SU-DHL-6 (cell line): ENCODE data around the gene PDGFA.

Source experiments
- H2AFZ ChIP-seq: fragments of 200-600 bp; sonication (generic); 2 replicates; pipeline ENCODE4 v1.6.1; 2014; ENCODE audit warnings: low read depth, mild to moderate bottlenecking, moderate library complexity, mixed read lengths, antibody characterized with exemption, low read length; ENCODE audit not compliant: severe bottlenecking
- H3F3A ChIP-seq: fragments of 200-600 bp; shearing (Covaris generic); 2 replicates; pipeline ENCODE4 v1.6.0; 2016; ENCODE audit warnings: antibody characterized with exemption, mild to moderate bottlenecking; ENCODE audit not compliant: insufficient read depth
- H3K27ac ChIP-seq: fragments of 200-600 bp; sonication (generic); 2 replicates; pipeline ENCODE4 v1.5.1; 2016; ENCODE audit warnings: low read depth, mild to moderate bottlenecking, low read length, moderate library complexity, mixed read lengths
- H3K27me3 ChIP-seq: fragments of 200-600 bp; sonication (generic), shearing (Covaris generic); 2 replicates; pipeline ENCODE4 v1.6.0; 2014; ENCODE audit warnings: mild to moderate bottlenecking, low read length
- H3K36me3 ChIP-seq: fragments of 200-600 bp; sonication (generic); 2 replicates; pipeline ENCODE4 v1.6.1; 2014; ENCODE audit warnings: mild to moderate bottlenecking, low read length, mixed read lengths
- H3K4me2 ChIP-seq: fragments of 300-600, 200-600 bp; shearing (Covaris generic), sonication (generic); 2 replicates; pipeline ENCODE4 v1.6.0; 2014; ENCODE audit warnings: low read length, low read depth, mild to moderate bottlenecking; ENCODE audit not compliant: poor library complexity, severe bottlenecking
- H3K4me3 ChIP-seq: fragments of 200-600 bp; sonication (generic); 2 replicates; pipeline ENCODE4 v1.5.1; 2014; ENCODE audit warnings: antibody characterized with exemption, low read length, mild to moderate bottlenecking, mixed read lengths; ENCODE audit not compliant: insufficient read depth, poor library complexity, severe bottlenecking
- H3K79me2 ChIP-seq: fragments of 200-600 bp; sonication (generic); 2 replicates; pipeline ENCODE4 v1.6.1; 2014; ENCODE audit warnings: mild to moderate bottlenecking, low read length, moderate library complexity; ENCODE audit not compliant: insufficient read depth
- H3K9ac ChIP-seq: fragments of 200-600 bp; sonication (generic); 2 replicates; pipeline ENCODE4 v1.7.0; 2014; ENCODE audit warnings: mild to moderate bottlenecking, low read length
- H3K9me2 ChIP-seq: fragments of 200-600 bp; sonication (generic); replicated peaks from 2 replicates; pipeline ENCODE4 v1.6.1; 2014; ENCODE audit warnings: low read length; ENCODE audit not compliant: insufficient read depth
- H3K9me3 ChIP-seq: fragments of 200-600 bp; sonication (generic); 2 replicates; pipeline ENCODE4 v1.6.1; 2014; ENCODE audit warnings: low read length, mixed read lengths; ENCODE audit not compliant: insufficient read depth
- H4K20me1 ChIP-seq: fragments of 200-600 bp; sonication (generic); 2 replicates; pipeline ENCODE4 v1.6.1; 2014; ENCODE audit warnings: low read depth, mild to moderate bottlenecking, antibody characterized with exemption, low read length, moderate library complexity, mixed read lengths
- CTCF ChIP-seq: fragments of 200-600 bp; sonication (generic); IDR thresholded peaks from one replicate; pipeline ENCODE4 v1.5.1; 2017; ENCODE audit warnings: antibody characterized with exemption, mild to moderate bottlenecking, low read length, moderate library complexity; ENCODE audit not compliant: insufficient read depth, poor library complexity, severe bottlenecking
- EZH2phosphoT487 ChIP-seq: fragments of 200-600 bp; sonication (generic), shearing (Covaris generic); conservative IDR thresholded peaks from 2 replicates; pipeline ENCODE4 v1.6.1; 2018; ENCODE audit warnings: mild to moderate bottlenecking, antibody characterized with exemption, low read length, moderate library complexity, mixed read lengths

PDGFA gene

GRCh38 chr7:562789-563628 lies 43.4 kb upstream of the PDGFA start:
- Histone ChIP-seq H2AFZ (no peak overlapping the region), H3K9me3 (no peaks in the 10 kb centered on the region), H3K27ac (no peak overlapping the region), H3K27me3 (no peaks in the 10 kb centered on the region), H3K4me3 (no peak overlapping the region), H3K36me3 (no peaks in the 10 kb centered on the region), H3K79me2 (no peaks in the 10 kb centered on the region), H3K4me2 (no peak overlapping the region), H3K9ac (no peak overlapping the region), H4K20me1 (no peaks in the 10 kb centered on the region), H3K9me2 (no peaks in the 10 kb centered on the region), H3F3A (no peaks in the 10 kb centered on the region)
- TF ChIP-seq EZH2phosphoT487 (no peak), CTCF (no peak)

- H3K79me2 ChIP-seq = no peaks in the 10 kb centered on the region
- no peaks in the 10 kb centered on the region for H3K27me3 ChIP-seq
- H3K9me2 ChIP-seq = no peaks in the 10 kb centered on the region
- no peak overlapping the region for H3K9ac ChIP-seq
- H3K27ac ChIP-seq = no peak overlapping the region
- H4K20me1 ChIP-seq = no peaks in the 10 kb centered on the region
- H3K36me3 ChIP-seq = no peaks in the 10 kb centered on the region
- H3K4me3 ChIP-seq = no peak overlapping the region
- H3K9me3 ChIP-seq = no peaks in the 10 kb centered on the region
- H3F3A ChIP-seq = no peaks in the 10 kb centered on the region
- H2AFZ ChIP-seq = no peak overlapping the region
- H3K4me2 ChIP-seq = no peak overlapping the region
- TF ChIP-seq EZH2phosphoT487 (no peak), CTCF (no peak)
Observed at GRCh38 chr7:562374-562675, 42.7 kb upstream of the PDGFA start.

GRCh38 chr7:561631-562373 lies 42.2 kb upstream of the PDGFA start:
- Histone ChIP-seq H3K9me3 (no peaks in the 10 kb centered on the region), H2AFZ (no peak overlapping the region), H3F3A (no peaks in the 10 kb centered on the region), H3K36me3 (no peaks in the 10 kb centered on the region), H3K9ac (no peak overlapping the region), H3K27ac (no peak overlapping the region), H3K9me2 (no peaks in the 10 kb centered on the region), H3K79me2 (no peaks in the 10 kb centered on the region), H3K4me2 (no peak overlapping the region), H3K27me3 (no peaks in the 10 kb centered on the region), H4K20me1 (no peaks in the 10 kb centered on the region), H3K4me3 (no peak overlapping the region)
- TF ChIP-seq CTCF = no peak
- no peak for TF ChIP-seq EZH2phosphoT487
